ENCODE results near the gene CAMTA1. TPM values are rescaled to one million over a fixed set of nuclear protein-coding genes. Genes with fewer than 3 reads are reported as not detected.
A peak's percentile ranks its signal among the peaks of the same experiment; 100 is the strongest.
"Not testable (repeated sequence)": the region's sequence is repeated elsewhere in the genome, so short reads cannot be mapped to it uniquely, and the experiment has no call there.

Gene CAMTA1
- total RNA-seq, 2 experiments from 2014 or later: 43.3 to 46.0 TPM

GRCh38 chr1:6914706-6915105 is 129.5 kb downstream of the CAMTA1 start:
- H3K27me3 Mint-ChIP-seq (ENCODE audit: low read depth): peaks cover 2% of the 10 kb centered on the region
- DNase-seq (no peak), ATAC-seq (no peak)
- ChIA-PET POLR2A (no interaction called here), CTCF (interaction anchor here (1.2 kb wide), 1 partner anchor 11 kb away, joined by 3 read pairs; no protein-coding TSS in a partner anchor)
- H3K27ac Mint-ChIP-seq: no peak overlapping the region
- no peaks in the 10 kb centered on the region for H3K9me3 Mint-ChIP-seq (ENCODE audit: insufficient read depth)
- H3K36me3 Mint-ChIP-seq (ENCODE audit: low read depth): no peaks in the 10 kb centered on the region
- H3K4me3 Mint-ChIP-seq: no peak overlapping the region
- peaks cover 21% of the 10 kb centered on the region for H3K4me1 Mint-ChIP-seq (ENCODE audit: low read depth)

DNA sequence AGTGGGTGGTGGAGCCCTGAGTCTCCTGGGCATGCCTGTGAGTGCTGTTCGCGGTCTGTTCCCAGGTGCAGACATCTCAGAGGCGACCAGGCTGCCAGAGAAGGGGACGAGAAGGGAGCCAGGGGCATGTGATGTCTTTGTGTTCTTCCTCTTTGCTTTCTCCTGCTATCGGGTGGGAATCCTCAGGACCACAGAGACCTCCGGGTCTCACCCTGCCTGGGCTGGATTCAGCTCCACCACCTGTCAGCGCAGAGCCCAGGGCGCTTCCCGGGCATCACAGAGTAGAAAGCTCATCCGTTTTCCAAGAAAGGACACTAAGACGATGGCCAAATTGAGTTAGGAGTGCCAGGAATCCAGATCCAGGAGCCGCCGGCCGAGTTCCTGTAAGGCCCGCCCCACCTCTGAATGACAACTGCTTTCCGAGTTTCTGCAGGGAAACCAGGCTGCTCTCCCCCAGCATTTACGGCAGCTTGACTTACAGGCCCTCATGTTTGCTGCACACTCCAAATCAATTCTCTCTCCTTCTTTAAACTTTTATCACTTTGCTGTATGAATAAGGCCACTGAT is 130.8 kb downstream of the CAMTA1 start:
- Mint-ChIP-seq H3K4me3 (no peak overlapping the region), H3K4me1 (ENCODE audit: low read depth) (peaks cover 21% of the 10 kb centered on the region), H3K36me3 (ENCODE audit: low read depth) (no peaks in the 10 kb centered on the region), H3K27ac (no peak overlapping the region), H3K27me3 (ENCODE audit: low read depth) (peaks cover 2% of the 10 kb centered on the region), H3K9me3 (ENCODE audit: insufficient read depth) (no peaks in the 10 kb centered on the region)
- CTCF ChIA-PET: no interaction called here
- POLR2A ChIA-PET: no interaction called here
- no peak for ATAC-seq
- no peak for DNase-seq

DNA sequence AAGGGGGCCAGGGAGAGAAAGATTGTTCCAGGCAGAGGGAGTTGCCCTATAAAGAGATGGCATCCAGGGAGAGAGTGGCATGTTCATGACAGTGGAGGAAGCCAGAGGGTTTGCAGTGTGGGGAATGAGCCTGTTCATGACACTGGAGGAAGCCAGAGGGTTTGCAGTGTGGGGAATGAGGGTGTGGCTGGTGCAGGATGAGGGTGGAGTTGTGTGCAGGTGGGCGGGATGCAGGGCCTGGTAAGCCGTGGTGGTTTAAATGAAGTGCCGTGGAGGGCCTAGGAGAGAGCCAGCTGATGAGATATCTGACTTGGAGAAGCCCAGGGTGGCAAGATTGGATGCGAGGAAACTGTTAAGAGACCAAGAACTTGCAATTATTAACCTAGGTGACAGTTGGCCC is 131.8 kb downstream of the CAMTA1 start:
- ChIA-PET POLR2A (no interaction called here), CTCF (no interaction called here)
- no peaks in the 10 kb centered on the region for H3K9me3 Mint-ChIP-seq (ENCODE audit: insufficient read depth)
- no peaks in the 10 kb centered on the region for H3K36me3 Mint-ChIP-seq (ENCODE audit: low read depth)
- DNase-seq (peak; percentile 24), ATAC-seq (no peak)
- no peak overlapping the region for H3K27ac Mint-ChIP-seq
- peaks cover 18% of the 10 kb centered on the region for H3K4me1 Mint-ChIP-seq (ENCODE audit: low read depth)
- no peak overlapping the region for H3K4me3 Mint-ChIP-seq
- H3K27me3 Mint-ChIP-seq (ENCODE audit: low read depth): peaks cover 2% of the 10 kb centered on the region

- CTCF ChIA-PET: no interaction called here
- ATAC-seq: no peak
- H3K9me3 Mint-ChIP-seq (ENCODE audit: insufficient read depth): no peaks in the 10 kb centered on the region
Observed at GRCh38 chr1:6918186-6918924, 133.1 kb downstream of the CAMTA1 start.

GRCh38 chr1:6918925-6919511 is 133.8 kb downstream of the CAMTA1 start:
- Mint-ChIP-seq H3K4me1 (ENCODE audit: low read depth) (peaks cover 18% of the 10 kb centered on the region), H3K9me3 (ENCODE audit: insufficient read depth) (no peaks in the 10 kb centered on the region), H3K27me3 (ENCODE audit: low read depth) (peaks cover 2% of the 10 kb centered on the region), H3K36me3 (ENCODE audit: low read depth) (no peaks in the 10 kb centered on the region), H3K27ac (peak overlapping the region; percentile 51), H3K4me3 (no peak overlapping the region)
- no peak for DNase-seq
- CTCF ChIA-PET: no interaction called here
- POLR2A ChIA-PET: no interaction called here
- ATAC-seq: no peak

More at GRCh38 chr1:6918186-6918924, 133.1 kb downstream of the CAMTA1 start:
- DNase-seq: no peak
- H3K27ac Mint-ChIP-seq: no peak overlapping the region
- POLR2A ChIA-PET: no interaction called here
- H3K36me3 Mint-ChIP-seq (ENCODE audit: low read depth): no peaks in the 10 kb centered on the region
- peaks cover 18% of the 10 kb centered on the region for H3K4me1 Mint-ChIP-seq (ENCODE audit: low read depth)
- peaks cover 2% of the 10 kb centered on the region for H3K27me3 Mint-ChIP-seq (ENCODE audit: low read depth)
- no peak overlapping the region for H3K4me3 Mint-ChIP-seq

DNA sequence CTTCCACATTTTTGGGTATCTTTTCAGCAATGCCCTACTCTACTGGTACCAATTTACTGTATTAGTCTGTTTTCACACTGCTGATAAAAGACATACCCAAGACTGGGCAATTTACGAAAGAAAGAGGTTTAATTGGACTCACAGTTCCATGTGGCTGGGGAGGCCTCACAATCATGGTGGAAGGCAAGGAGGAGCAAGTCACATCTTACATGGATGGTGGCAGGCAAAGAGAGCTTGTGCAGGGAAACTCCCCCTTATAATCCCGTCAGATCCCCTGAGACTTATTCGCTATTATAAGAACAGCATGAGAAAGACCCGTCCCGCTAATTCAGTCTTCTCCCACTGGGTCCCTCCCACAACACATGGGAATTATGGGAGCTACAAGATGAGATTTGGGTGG is 136.3 kb downstream of the CAMTA1 start:
- H3K9me3 Mint-ChIP-seq (ENCODE audit: insufficient read depth); DNase-seq; H3K4me3 Mint-ChIP-seq; CTCF ChIA-PET; POLR2A ChIA-PET; H3K27ac Mint-ChIP-seq; H3K27me3 Mint-ChIP-seq (ENCODE audit: low read depth); H3K36me3 Mint-ChIP-seq (ENCODE audit: low read depth); ATAC-seq: not testable (repeated sequence)
- H3K4me1 Mint-ChIP-seq (ENCODE audit: low read depth): peaks cover 17% of the 10 kb centered on the region

DNA sequence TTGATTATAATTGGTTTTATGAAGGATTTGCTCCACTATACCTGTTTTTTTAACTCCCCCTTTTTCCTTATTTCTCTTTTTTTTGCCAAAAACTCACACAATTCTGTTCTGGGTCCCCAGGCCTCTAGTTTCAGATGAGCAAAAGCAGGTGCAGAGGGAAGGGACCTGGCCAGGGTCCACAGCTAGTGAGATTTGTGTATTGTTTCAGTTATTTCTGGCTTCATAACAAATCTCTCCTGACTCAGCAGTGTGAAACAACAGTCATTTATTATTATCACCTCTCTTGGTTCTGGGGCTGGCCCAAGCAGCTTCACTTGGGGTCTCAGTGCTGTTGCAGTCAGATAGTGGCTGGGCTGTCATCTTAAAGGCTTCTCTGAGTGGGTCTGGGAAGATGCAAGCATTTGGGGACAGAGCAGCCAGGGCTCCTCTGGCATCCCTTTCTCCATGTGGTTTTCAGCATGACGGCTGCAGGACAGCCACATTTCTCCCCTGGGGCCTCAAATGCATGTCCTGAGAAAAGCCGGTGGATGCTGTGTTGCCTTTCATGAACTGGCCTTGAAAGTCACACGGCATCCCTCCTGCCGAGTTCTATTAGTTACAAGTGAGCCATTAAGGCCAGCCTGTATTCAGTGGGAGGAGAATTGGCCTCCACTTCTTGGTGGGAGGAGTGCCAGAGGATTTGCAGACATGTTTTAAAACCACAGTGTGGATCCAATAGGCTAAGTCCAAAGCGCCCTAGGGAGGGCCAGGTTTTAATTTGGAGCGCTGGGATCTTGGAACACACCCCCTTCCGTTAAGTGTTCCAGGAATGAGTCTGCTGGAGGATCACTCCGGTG is 137.1 kb downstream of the CAMTA1 start:
- DNase-seq (no peak), ATAC-seq (no peak)
- POLR2A ChIA-PET: no interaction called here
- Mint-ChIP-seq H3K36me3 (ENCODE audit: low read depth) (no peaks in the 10 kb centered on the region), H3K9me3 (ENCODE audit: insufficient read depth) (no peaks in the 10 kb centered on the region), H3K4me3 (no peak overlapping the region), H3K27me3 (ENCODE audit: low read depth) (no peaks in the 10 kb centered on the region), H3K27ac (no peak overlapping the region), H3K4me1 (ENCODE audit: low read depth) (peaks cover 9% of the 10 kb centered on the region)
- CTCF ChIA-PET: no interaction called here

GRCh38 chr1:6923012-6923411 is 137.8 kb downstream of the CAMTA1 start:
- H3K27ac Mint-ChIP-seq: no peak overlapping the region
- H3K4me3 Mint-ChIP-seq: no peak overlapping the region
- DNase-seq (no peak), ATAC-seq (no peak)
- ChIA-PET POLR2A (no interaction called here), CTCF (no interaction called here)
- no peaks in the 10 kb centered on the region for H3K36me3 Mint-ChIP-seq (ENCODE audit: low read depth)
- peaks cover 6% of the 10 kb centered on the region for H3K4me1 Mint-ChIP-seq (ENCODE audit: low read depth)
- H3K27me3 Mint-ChIP-seq (ENCODE audit: low read depth): peaks cover 3% of the 10 kb centered on the region
- H3K9me3 Mint-ChIP-seq (ENCODE audit: insufficient read depth): no peaks in the 10 kb centered on the region

DNA sequence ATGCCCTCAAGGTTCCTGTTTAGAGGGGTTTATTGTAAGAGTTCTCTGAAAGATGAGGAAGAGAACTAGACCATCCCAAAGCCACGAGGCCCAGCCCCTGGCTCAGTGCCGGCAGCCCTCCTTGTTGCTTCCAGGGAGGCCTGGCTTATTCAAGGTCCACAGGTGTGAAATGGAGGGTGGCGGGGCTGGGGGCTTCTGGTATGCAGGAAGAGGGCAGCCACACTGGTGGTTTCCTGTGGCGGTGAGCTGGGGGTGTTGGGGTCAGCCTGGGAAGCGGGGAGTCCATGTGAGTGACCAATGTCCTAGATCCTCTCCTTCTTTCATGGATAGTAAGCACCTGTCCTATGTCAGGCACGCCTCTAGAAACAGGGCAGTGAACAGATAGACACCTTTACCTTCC is 138.2 kb downstream of the CAMTA1 start:
- ChIA-PET CTCF (no interaction called here), POLR2A (no interaction called here)
- DNase-seq: no peak
- Mint-ChIP-seq H3K27me3 (ENCODE audit: low read depth) (peaks cover 6% of the 10 kb centered on the region), H3K4me1 (ENCODE audit: low read depth) (peaks cover 6% of the 10 kb centered on the region), H3K4me3 (no peak overlapping the region), H3K27ac (no peak overlapping the region), H3K36me3 (ENCODE audit: low read depth) (no peaks in the 10 kb centered on the region), H3K9me3 (ENCODE audit: insufficient read depth) (no peaks in the 10 kb centered on the region)
- no peak for ATAC-seq

DNA sequence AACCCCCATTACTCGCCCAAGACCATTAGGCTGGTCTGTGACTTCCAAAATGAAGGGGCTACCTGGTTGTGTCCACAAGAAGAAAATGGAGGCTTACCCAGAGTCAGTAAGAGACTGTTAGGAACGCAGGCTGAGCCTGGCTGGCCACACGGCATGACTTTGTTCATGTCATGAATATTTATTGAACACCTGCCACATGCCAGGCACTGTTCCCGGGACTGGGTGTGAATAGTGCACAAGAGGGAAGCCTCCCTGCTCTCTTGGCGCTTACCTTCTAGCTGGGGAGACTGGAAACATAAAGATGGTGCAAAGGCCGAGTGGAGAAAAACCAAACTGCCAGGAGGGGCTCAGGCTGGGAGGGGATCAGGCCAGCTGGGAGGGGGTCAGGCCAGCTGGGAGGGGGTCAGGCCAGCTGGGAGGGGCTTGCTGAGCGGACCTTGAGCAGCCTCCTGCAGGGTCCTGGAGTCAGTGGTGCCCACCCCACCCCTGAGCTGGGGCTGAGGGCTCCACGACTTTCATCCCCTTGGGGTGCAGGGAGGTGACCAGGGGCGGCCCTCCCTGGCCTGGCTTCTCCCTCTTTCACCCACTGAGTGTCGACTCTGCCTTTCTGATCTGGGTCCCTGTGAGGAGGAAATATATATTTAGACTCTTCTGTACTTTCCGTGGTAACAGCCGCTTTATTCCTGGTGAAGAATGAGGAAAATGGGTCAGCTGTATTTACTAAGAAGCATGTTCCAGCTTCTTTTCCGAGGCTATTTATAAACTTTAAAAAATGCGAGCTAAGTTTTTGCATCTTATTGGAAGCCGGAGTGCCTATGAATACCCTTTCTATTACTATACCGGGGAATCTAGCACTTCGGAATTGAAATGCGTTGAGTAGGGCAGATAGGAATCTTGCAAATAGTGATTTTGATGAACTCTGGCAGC is 139.0 kb downstream of the CAMTA1 start:
- ATAC-seq: no peak
- H3K9me3 Mint-ChIP-seq (ENCODE audit: insufficient read depth): no peaks in the 10 kb centered on the region
- ChIA-PET POLR2A (no interaction called here), CTCF (no interaction called here)
- peaks cover 8% of the 10 kb centered on the region for H3K27me3 Mint-ChIP-seq (ENCODE audit: low read depth)
- H3K4me1 Mint-ChIP-seq (ENCODE audit: low read depth): peaks cover under 1% of the 10 kb centered on the region
- no peak overlapping the region for H3K4me3 Mint-ChIP-seq
- no peak for DNase-seq
- H3K27ac Mint-ChIP-seq: no peak overlapping the region
- no peaks in the 10 kb centered on the region for H3K36me3 Mint-ChIP-seq (ENCODE audit: low read depth)

GRCh38 chr1:6924891-6925290 is 139.6 kb downstream of the CAMTA1 start:
- DNase-seq (no peak), ATAC-seq (no peak)
- POLR2A ChIA-PET: no interaction called here
- Mint-ChIP-seq H3K9me3 (ENCODE audit: insufficient read depth) (no peaks in the 10 kb centered on the region), H3K4me3 (no peak overlapping the region), H3K27ac (no peak overlapping the region), H3K36me3 (ENCODE audit: low read depth) (no peaks in the 10 kb centered on the region), H3K27me3 (ENCODE audit: low read depth) (peaks cover 8% of the 10 kb centered on the region), H3K4me1 (ENCODE audit: low read depth) (no peaks in the 10 kb centered on the region)
- CTCF ChIA-PET: no interaction called here
